G401.6 (cell line): Measurements from ENCODE around the gene RANBP17.
"Not testable (repeated sequence)": the region's sequence is repeated elsewhere in the genome, so short reads cannot be mapped to it uniquely, and the experiment has no call there.

Source experiments
- FAIRE-seq: peaks from 2 replicates; lab custom pipeline; 2012; peaks lifted over from hg19 to GRCh38; lab: Jason Lieb, UNC

Gene RANBP17

GRCh38 chr5:170870390-170870789 lies 8.6 kb downstream of the RANBP17 start:
- FAIRE-seq: not testable (repeated sequence)

DNA sequence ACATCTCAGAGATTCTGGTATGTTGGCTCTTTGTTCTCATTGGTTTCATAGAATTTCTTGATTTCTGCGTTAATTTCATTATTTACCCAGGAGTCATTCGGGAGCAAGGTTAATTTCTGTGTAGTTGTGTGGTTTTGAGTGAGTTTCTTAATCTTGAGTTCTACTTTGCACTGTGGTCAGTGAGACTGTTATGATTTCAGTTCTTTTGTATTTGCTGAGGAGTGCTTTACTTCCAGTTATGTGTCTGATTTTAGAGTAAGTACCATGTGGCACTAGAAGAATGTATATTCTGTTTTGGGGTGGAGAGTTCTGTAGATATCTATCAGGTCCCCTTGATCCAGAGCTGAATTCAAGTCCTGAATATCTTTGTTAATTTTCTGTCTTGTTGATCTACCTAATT lies 12.2 kb downstream of the RANBP17 start:
- FAIRE-seq: no peak

DNA sequence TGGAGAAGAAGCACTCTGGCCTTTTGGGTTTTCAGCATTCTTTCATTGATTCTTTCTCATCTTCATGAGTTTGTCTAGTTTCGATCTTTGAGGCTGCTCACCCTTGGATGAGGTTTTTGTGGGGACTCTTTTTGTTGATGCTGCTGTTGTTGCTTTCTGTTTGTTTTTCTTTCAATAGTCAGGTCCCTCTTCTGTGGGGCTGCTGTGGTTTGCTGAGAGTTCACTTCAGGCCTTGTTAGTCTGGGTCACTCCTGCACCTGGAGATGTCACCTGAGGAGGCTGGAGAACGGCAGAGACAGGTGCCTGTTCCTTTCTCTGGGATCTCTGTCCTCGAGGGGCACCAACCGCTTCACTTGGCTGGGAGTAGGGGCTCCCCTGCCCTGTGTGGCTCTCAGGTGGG lies 14.0 kb downstream of the RANBP17 start:
- no peak for FAIRE-seq

GRCh38 chr5:170880084-170880483 lies 18.3 kb downstream of the RANBP17 start:
- FAIRE-seq: no peak

DNA sequence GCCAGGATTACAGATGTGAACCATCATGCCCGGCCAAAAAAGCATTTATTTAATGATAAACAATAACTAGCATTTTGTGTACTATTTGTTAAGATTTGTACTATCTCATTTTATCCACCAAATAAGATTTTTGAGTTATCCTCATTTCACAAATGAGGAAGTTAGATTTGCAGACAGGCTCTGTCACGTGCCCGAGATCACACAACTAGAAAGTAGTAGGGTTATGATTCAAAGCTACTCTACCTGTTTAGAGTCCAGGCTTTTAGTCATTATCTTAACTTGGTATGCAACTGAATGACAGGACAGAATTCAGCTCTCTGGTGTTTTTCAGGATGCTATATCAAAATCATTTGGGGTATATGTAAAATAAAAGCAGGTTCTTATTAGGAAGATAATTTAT lies 20.5 kb downstream of the RANBP17 start:
- FAIRE-seq: no peak

DNA sequence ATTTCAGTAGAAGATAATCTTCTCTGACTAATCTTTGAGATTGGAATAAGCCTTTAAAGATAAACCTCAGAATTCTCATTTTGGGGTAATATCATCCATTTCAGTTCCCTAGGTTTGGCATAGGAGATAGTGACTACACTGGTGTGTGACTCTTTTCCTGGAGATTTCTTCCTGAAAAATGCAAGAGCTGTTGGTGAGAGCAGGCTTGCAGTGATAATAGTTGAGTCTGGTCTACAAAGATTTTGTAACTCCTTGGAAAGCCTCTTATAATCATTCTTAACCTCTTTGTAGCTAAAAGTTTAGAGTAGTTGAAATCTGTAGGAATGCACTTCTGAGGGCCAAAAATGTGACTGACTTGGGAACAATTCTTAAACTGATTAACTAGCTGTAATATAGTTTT lies 23.4 kb downstream of the RANBP17 start:
- FAIRE-seq: no peak

GRCh38 chr5:170885809-170886208 lies 24.0 kb downstream of the RANBP17 start:
- no peak for FAIRE-seq

DNA sequence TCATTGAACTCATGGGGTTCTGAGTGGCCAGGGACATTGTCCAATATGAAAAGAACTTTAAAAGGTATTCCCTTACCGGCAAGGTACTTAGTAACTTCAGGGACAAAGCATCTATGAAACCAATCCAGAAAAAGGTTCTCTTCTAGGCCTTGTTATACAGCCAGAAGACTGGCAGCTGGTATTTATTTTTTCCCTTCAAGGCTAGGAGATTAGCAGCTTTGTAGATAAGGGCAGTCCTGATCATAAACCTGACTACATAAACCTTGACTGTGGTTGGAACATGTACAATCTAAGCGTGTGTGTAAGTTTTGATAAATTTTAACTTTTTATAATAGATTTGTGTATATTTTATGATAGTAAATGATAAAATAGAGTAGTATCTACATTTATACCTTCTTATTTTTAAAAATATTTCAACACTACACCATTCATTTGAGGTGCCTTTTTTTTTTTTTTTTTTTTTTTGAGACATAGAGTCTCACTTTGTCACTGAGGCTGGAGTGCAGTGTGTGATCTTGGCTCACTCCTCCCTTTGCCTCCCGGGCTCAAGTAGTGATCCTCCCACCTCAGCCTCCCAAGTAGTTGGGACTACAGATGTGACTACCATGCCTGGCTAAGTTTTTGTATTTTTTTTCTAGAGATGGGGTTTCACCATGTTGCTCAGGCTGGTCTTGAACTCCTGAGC lies 24.5 kb downstream of the RANBP17 start:
- no peak for FAIRE-seq

DNA sequence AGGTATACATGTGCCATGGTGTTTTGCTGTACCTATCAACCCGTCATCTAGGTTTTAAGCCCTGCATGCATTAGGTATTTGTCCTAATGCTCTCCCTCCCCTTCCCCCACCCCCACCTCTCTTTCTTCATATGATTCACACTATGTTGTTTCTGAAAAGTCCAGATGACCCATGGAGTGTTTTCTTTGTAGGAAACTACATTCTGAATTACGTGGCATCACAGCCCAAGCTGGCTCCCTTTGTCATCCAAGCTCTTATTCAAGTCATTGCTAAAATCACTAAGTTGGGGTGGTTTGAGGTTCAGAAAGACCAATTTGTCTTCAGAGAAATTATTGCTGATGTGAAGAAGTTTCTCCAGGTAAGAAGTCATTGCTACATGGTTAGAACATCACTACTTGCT lies 30.4 kb downstream of the RANBP17 start:
- no peak for FAIRE-seq

GRCh38 chr5:170894665-170895064 lies 32.8 kb downstream of the RANBP17 start:
- no peak for FAIRE-seq

- no peak for FAIRE-seq
Measured at GRCh38 chr5:170896779-170897178, 35.0 kb downstream of the RANBP17 start.

GRCh38 chr5:170903075-170903474 lies 41.3 kb downstream of the RANBP17 start:
- FAIRE-seq: no peak

- no peak for FAIRE-seq
Measured at GRCh38 chr5:170907758-170908157, 45.9 kb downstream of the RANBP17 start.

DNA sequence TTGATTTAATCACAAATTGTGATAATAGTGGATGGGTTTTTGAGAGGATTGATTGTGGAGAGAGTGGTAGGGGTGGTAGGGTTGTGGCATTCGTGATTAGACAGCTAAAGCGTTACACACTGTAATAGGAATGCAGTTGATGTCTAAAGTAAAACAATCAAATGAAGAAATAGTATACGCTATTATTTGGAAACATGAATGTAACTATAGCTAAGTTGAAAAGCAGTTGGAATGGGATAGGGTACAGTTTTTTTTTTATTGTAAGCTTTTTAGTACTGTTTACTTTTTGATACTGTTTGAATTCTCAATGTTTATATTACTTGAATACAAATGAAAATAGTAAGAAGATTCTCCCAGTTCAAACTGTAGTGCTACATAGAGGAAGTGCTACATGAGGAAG lies 51.8 kb downstream of the RANBP17 start:
- no peak for FAIRE-seq

- peak; percentile 66 for FAIRE-seq
Measured at GRCh38 chr5:170917113-170917512, 55.3 kb downstream of the RANBP17 start.

DNA sequence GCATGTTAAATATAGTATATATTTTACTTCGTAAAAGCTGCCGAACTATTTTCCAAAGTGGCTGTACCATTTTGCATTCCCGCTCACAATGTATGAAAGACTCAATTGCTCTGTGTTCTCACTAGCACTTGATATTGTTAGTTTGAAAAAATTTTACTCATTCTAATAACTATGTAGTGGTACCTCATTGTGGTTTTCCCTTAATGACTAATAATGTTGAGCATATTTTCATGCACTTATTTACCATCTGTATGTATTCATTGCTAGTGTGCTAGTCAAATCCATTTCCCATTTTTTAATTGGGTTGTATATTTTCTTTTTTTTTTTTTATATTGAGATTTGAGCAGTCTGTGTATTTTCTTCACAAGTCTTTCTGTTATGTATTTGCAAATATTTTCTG lies 58.4 kb downstream of the RANBP17 start:
- FAIRE-seq: no peak

GRCh38 chr5:170922331-170922730 lies 60.5 kb downstream of the RANBP17 start:
- not testable (repeated sequence) for FAIRE-seq

DNA sequence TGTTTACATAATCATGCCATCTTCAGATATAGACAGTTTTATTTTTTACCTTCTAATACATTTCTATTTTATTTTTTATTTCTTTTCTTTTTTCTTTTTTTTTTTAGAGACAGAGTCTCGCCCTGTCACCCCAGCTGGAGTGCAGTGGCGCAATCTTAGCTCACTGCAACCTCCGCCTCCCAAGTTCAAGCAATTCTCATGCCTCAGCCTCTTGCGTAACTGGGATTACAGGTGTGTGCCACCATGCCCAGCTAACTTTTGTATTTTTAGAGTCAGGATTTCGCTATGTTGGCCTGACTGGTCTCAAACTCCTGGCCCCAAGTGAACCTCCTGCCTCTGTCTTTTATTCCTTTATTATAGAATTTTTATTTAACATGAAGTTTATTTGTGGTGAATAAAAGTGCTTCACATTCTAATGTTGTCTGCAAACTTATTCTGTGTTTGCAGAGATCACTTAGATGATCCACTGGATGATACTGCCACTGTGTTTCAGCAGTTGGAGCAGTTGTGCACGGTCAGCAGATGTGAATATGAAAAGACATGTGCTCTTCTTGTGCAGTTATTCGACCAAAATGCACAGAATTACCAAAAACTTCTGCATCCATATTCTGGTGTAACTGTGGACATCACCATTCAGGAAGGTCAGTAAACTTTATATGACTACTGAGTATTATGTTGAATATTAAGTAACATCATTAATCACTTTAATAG lies 62.2 kb downstream of the RANBP17 start:
- FAIRE-seq: no peak

- FAIRE-seq: not testable (repeated sequence)
Measured at GRCh38 chr5:170935534-170936218, 73.9 kb downstream of the RANBP17 start.

- FAIRE-seq: no peak
Measured at GRCh38 chr5:170937072-170937471, 75.3 kb downstream of the RANBP17 start.

DNA sequence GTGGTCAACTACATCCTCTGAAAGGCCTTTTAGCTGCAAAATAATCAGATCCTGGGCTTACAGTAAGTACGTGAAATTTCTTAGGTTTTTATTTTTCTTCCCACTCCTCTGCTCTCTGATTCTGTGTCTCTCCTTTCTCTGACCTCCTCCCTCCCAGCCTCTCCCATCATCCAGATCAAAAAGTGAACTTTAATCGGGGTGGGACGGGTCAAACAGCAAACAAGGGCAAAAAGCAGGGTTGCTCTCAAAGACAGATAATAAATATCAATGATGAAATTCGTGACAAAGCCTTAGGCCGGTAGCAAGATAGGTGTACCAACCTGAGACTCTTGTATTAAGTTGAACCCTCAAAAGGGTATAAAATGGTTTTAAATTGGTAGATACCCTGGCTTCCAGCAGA lies 76.1 kb downstream of the RANBP17 start:
- FAIRE-seq: no peak

GRCh38 chr5:170939178-170939577 lies 77.4 kb downstream of the RANBP17 start:
- FAIRE-seq: no peak

DNA sequence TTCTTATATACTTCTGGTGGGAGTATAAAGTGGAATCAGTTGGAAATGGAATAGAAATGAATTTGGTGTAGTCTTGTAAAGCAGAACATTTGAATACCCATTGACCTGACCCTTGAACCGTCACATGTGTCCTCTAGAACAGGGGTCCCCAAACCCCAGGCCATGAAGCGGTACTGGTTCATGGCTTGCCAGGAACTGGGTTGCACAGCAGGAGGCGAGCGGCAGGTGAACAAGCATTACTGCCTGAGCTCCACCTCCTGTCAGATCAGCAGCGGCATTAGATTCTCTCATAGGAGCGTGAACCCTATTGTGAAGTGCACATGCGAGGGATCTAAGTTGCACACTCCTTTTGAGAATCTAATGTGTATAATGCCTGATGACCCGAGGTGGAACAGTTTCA lies 80.0 kb downstream of the RANBP17 start:
- FAIRE-seq: no peak

DNA sequence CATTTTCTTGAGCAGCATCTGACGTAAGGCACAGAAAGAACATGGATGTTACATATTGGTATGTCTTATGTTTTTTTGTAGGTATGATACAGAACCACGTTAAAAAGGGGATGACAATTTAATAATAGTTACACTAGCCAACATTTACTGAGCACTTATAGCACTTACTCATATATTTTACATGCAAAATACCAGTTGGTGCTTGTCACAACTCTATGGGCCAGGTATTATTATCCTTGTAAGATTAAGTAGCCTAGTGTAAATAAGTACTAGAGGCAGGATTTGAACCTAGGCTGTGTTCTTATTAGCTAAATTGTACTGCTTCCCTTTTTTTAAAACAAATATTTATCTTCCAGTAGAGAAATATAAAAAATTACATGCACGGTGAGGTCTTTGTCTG lies 83.5 kb downstream of the RANBP17 start:
- FAIRE-seq: no peak
